CD8-positive, alpha-beta memory T cell (primary cell): ENCODE results near the gene SFXN5. TPM values are rescaled to one million over a fixed set of nuclear protein-coding genes. Genes with fewer than 3 reads are reported as not detected.
"Not testable (repeated sequence)": the region's sequence is repeated elsewhere in the genome, so short reads cannot be mapped to it uniquely, and the experiment has no call there.

Source experiments
- CTCF ChIA-PET: fragments of 350-600 bp; sonication (Branson Sonifier 250); formaldehyde crosslinking; loops from one replicate; lab custom pipeline; 2021; ENCODE audit warnings: antibody characterized with exemption; lab: Charles Lee
- POLR2A ChIA-PET: fragments of 350-600 bp; sonication (Branson Sonifier 250); formaldehyde crosslinking; loops from one replicate; lab custom pipeline; 2021; ENCODE audit warnings: antibody characterized with exemption; lab: Charles Lee
- DNase-seq, 5 donors: peaks; one replicate each; pipeline versions ENCODE4 v3.0.0 to v3.0.0-alpha.2; 2020 to 2022; ENCODE audit warnings: mixed read lengths in 1 of 5
- H3K27ac ChIP-seq: one replicate; pipeline ENCODE4 v1.7.0; 2013; ENCODE audit warnings: low read depth, mild to moderate bottlenecking, low read length, moderate library complexity
- H3K27me3 ChIP-seq: 2 replicates; pipeline ENCODE4 v1.7.0; 2013; ENCODE audit warnings: low read length, mild to moderate bottlenecking; ENCODE audit not compliant: insufficient read depth, poor library complexity, severe bottlenecking
- H3K36me3 ChIP-seq: 2 replicates; pipeline ENCODE4 v1.7.0; 2013; ENCODE audit warnings: mild to moderate bottlenecking, low read length, moderate library complexity; ENCODE audit not compliant: insufficient read depth
- H3K4me1 ChIP-seq: 2 replicates; pipeline ENCODE4 v1.7.0; 2013; ENCODE audit warnings: mild to moderate bottlenecking, low read length, moderate library complexity; ENCODE audit not compliant: insufficient read depth
- H3K4me3 ChIP-seq: 2 replicates; pipeline ENCODE4 v1.7.0; 2013; ENCODE audit warnings: mild to moderate bottlenecking, low read length
- H3K9me3 ChIP-seq: 2 replicates; pipeline ENCODE4 v1.7.0; 2013; ENCODE audit warnings: mild to moderate bottlenecking, low read length
- H3K27ac Mint-ChIP-seq, 8 donors: one replicate each; pipeline ENCODE4 v1.8.0; 2020 to 2021; ENCODE audit warnings: mixed read lengths in 8 of 8, mild to moderate bottlenecking in 6 of 8, inconsistent platforms in 3 of 8, moderate library complexity in 3 of 8
- H3K27me3 Mint-ChIP-seq, 2 donors: one replicate each; pipeline ENCODE4 v1.8.0; 2020 to 2021; ENCODE audit warnings: mixed read lengths in 2 of 2, mild to moderate bottlenecking in 1 of 2, moderate library complexity in 1 of 2
- H3K36me3 Mint-ChIP-seq, 3 donors: one replicate each; pipeline ENCODE4 v1.8.0; 2020 to 2021; ENCODE audit warnings: mixed read lengths in 3 of 3, inconsistent platforms in 1 of 3, mild to moderate bottlenecking in 1 of 3
- H3K4me1 Mint-ChIP-seq, 3 donors: one replicate each; pipeline ENCODE4 v1.8.0; 2020 to 2021; ENCODE audit warnings: mixed read lengths in 3 of 3, inconsistent platforms in 1 of 3, mild to moderate bottlenecking in 1 of 3
- H3K4me3 Mint-ChIP-seq, 7 donors: one replicate each; pipeline ENCODE4 v1.8.0; 2020 to 2021; ENCODE audit warnings: mixed read lengths in 7 of 7, mild to moderate bottlenecking in 6 of 7, moderate library complexity in 4 of 7, inconsistent platforms in 2 of 7
- H3K9me3 Mint-ChIP-seq, 5 donors: one replicate each; pipeline ENCODE4 v1.8.0; 2020 to 2022; ENCODE audit warnings: mixed read lengths in 5 of 5, mild to moderate bottlenecking in 3 of 5, moderate library complexity in 2 of 5, inconsistent platforms in 1 of 5
- polyA plus RNA-seq: library from polyadenylated mRNA; unstranded; fragments of 300-500 nt; fragmentation: Illumina TruSeq; gene quantifications from one replicate; pipeline ENCODE4 v1.2.3, GENCODE V29; 2021
- total RNA-seq, 2 experiments: library from RNA; stranded (reverse); gene quantifications; one replicate each; pipeline ENCODE4 v1.2.3, GENCODE V29; 2021

SFXN5 gene
- total and polyA plus RNA-seq, 3 experiments from 2014 or later = 1.8 to 19.1 (median 16.8) TPM

DNA sequence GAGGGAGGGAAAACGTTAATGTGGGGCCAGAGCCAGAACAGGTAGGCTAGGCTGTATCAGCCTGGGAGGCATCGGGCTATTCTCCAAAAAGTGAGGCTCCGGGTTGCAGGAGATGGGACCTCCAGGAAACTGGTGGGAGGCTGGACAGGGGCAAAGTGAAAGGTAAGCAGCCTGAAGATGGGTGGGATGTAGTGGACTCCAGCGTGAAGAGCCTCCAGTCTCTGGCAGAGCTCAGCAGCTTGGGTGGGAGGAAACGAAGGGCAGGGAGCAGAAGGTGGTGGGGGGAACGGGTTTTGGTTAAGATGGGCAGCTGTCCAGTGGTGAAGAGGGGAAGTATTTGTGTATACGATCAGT, 157.3 kb downstream of the SFXN5 start:
- H3K4me3 ChIP-seq = no peak overlapping the region
- H3K36me3 ChIP-seq = no peaks in the 10 kb centered on the region
- CTCF ChIA-PET = no interaction called here
- H3K9me3 Mint-ChIP-seq = peaks cover 0 to 2% (median 0%) of the 10 kb centered on the region in 5 donors
- peaks cover 0 to 4% (median 0%) of the 10 kb centered on the region in 3 donors for H3K36me3 Mint-ChIP-seq
- POLR2A ChIA-PET = no interaction called here
- peaks cover 72% of the 10 kb centered on the region for H3K27me3 ChIP-seq
- H3K9me3 ChIP-seq = no peaks in the 10 kb centered on the region
- peaks cover 32% of the 10 kb centered on the region for H3K4me1 ChIP-seq
- no peak for DNase-seq
- H3K4me1 Mint-ChIP-seq = peaks cover 22 to 37% (median 27%) of the 10 kb centered on the region in 3 donors
- no peak overlapping the region for H3K27ac ChIP-seq
- H3K4me3 Mint-ChIP-seq = peak overlapping the region in 1 of 7 donors; percentile 88
- H3K27ac Mint-ChIP-seq = no peak overlapping the region
- peaks cover 54 to 75% of the 10 kb centered on the region in 2 donors for H3K27me3 Mint-ChIP-seq

DNA sequence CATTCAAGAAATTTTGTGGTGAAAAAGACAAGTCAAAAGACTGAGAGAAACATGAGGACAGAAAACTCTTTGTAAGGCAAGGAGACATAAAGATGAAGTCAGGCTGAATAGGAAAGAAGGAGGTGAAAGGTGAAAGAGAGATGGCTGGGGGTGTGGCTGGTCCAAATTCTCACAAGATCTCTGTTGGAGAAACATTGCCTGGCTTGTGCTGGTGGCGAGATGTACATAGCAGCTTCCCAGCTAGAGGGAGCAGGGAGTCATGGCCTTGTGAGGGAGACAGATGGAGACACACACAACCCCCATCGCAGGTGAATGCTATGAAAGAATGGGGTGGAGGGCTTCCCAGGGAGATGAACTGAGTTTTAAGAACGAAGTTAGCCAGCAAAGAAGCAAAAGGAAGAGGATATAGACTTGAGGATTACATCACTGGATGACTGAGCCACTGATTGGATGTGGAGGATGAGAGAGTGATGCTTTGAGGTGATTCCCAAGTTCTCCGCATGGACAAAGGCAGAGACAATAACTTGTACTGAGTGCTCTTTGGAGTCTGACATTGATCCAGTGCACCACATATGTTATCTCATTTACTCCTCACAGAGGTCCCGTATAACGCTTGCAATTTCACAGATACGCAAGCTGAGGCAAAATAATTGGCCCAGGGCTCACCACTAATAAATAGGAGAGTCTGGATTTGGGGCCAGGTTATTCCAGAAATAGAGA, 157.9 kb downstream of the SFXN5 start:
- DNase-seq = no peak
- Mint-ChIP-seq H3K27me3 (peaks cover 49 to 73% of the 10 kb centered on the region in 2 donors), H3K36me3 (peaks cover 0 to 6% (median 0%) of the 10 kb centered on the region in 3 donors), H3K4me1 (peaks cover 17 to 32% (median 27%) of the 10 kb centered on the region in 3 donors), H3K4me3 (peak overlapping the region in 1 of 7 donors; percentile 16), H3K9me3 (peaks cover 0 to 2% (median 0%) of the 10 kb centered on the region in 5 donors), H3K27ac (no peak overlapping the region)
- Histone ChIP-seq H3K36me3 (no peaks in the 10 kb centered on the region), H3K27me3 (peaks cover 70% of the 10 kb centered on the region), H3K9me3 (no peaks in the 10 kb centered on the region), H3K4me1 (peaks cover 28% of the 10 kb centered on the region), H3K27ac (no peak overlapping the region), H3K4me3 (no peak overlapping the region)
- CTCF ChIA-PET = no interaction called here
- POLR2A ChIA-PET = no interaction called here

DNA sequence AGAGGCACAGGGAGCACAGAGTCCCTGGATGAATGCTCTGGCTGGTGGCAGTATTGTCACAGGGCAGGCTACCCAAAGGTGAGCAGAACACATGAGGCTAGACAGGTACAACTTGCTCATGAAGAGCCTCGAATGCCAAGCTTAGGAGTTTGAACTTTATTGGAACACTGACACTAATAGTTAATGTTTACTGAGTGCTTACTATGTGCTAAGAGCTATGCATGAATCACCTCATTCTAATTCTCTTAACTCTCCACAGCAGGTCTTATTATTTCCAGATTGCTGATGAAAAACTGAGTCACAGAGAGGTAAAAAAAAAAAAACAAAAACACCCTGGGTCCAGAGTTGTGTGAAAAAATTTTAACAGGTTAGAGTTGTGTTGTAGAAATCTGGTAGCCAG, 160.3 kb downstream of the SFXN5 start:
- H3K4me3 Mint-ChIP-seq = no peak overlapping the region
- H3K27me3 Mint-ChIP-seq = peaks cover 53 to 81% of the 10 kb centered on the region in 2 donors
- ChIA-PET POLR2A (no interaction called here), CTCF (no interaction called here)
- no peak overlapping the region for H3K27ac Mint-ChIP-seq
- Histone ChIP-seq H3K4me1 (peaks cover 13% of the 10 kb centered on the region), H3K27me3 (peaks cover 59% of the 10 kb centered on the region), H3K4me3 (no peak overlapping the region), H3K36me3 (no peaks in the 10 kb centered on the region), H3K9me3 (no peaks in the 10 kb centered on the region), H3K27ac (no peak overlapping the region)
- peaks cover 0 to 2% (median 0%) of the 10 kb centered on the region in 5 donors for H3K9me3 Mint-ChIP-seq
- H3K4me1 Mint-ChIP-seq = peaks cover 8 to 18% (median 18%) of the 10 kb centered on the region in 3 donors
- no peak for DNase-seq
- H3K36me3 Mint-ChIP-seq = peaks cover 0 to 6% (median 0%) of the 10 kb centered on the region in 3 donors

DNA sequence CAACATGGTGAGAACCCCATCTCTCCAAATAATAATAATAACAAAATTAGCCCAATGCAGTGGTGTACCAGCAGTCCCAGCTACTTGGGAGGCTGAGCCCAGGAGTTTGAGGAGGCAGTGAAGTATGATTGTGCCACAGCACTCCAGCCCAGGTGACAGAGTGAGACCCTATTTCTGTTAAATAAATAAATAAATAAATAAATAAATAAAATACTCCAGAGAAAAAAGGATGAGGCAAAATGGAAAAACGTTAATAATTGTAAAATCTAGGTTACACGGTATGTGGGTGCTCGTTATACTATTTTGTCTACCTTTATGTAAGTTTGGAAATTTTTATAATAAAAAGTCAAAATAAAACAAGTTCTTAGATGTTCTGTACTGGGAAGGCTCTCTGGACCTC, 162.8 kb downstream of the SFXN5 start:
- no peaks in the 10 kb centered on the region for H3K9me3 ChIP-seq
- no peaks in the 10 kb centered on the region for H3K9me3 Mint-ChIP-seq
- H3K27me3 Mint-ChIP-seq = peaks cover 38 to 75% of the 10 kb centered on the region in 2 donors
- H3K27ac ChIP-seq = no peak overlapping the region
- H3K4me3 Mint-ChIP-seq = no peak overlapping the region
- no peak overlapping the region for H3K27ac Mint-ChIP-seq
- no peaks in the 10 kb centered on the region for H3K4me1 ChIP-seq
- H3K4me1 Mint-ChIP-seq = peaks cover 0 to 4% (median 0%) of the 10 kb centered on the region in 3 donors
- ChIA-PET POLR2A (no interaction called here), CTCF (no interaction called here)
- H3K36me3 ChIP-seq = no peaks in the 10 kb centered on the region
- H3K27me3 ChIP-seq = peaks cover 37% of the 10 kb centered on the region
- DNase-seq = no peak
- H3K4me3 ChIP-seq = no peak overlapping the region
- H3K36me3 Mint-ChIP-seq = peaks cover 0 to 6% (median 0%) of the 10 kb centered on the region in 3 donors

DNA sequence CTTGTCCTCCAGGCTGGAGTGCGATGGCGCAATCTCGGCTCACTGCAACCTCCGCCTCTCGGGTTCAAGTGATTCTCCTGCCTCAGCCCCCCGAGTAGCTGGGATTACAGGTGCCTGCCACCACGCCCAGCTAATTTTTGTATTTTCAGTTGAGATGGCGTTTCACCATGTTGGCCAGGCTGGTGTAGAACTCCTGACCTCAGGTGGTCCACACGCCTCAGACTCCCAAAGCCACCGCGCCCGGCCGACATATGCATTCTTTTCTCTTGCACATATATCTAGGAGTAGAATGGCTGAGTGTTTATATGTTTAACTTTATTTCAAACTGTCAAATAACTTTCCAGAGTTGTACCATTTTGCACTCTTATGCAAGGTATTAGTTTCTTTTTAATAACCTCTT, 164.1 kb downstream of the SFXN5 start:
- H3K9me3 ChIP-seq, H3K4me3 Mint-ChIP-seq, H3K9me3 Mint-ChIP-seq, H3K4me1 Mint-ChIP-seq, H3K36me3 Mint-ChIP-seq, H3K36me3 ChIP-seq, DNase-seq, H3K27ac Mint-ChIP-seq, H3K27ac ChIP-seq, H3K4me1 ChIP-seq, H3K4me3 ChIP-seq: not testable (repeated sequence)
- POLR2A ChIA-PET = interaction anchor here (0.5 kb wide), 1 partner anchor 12 kb away, joined by 3 read pairs; no protein-coding TSS in a partner anchor
- CTCF ChIA-PET = interaction anchor here (0.8 to 1.6 kb wide), 2 partner anchors 12 to 67 kb away, joined by 3 to 4 read pairs; no protein-coding TSS in a partner anchor
- H3K27me3 Mint-ChIP-seq = peaks cover 43 to 77% of the 10 kb centered on the region in 2 donors
- H3K27me3 ChIP-seq = peaks cover 28% of the 10 kb centered on the region

DNA sequence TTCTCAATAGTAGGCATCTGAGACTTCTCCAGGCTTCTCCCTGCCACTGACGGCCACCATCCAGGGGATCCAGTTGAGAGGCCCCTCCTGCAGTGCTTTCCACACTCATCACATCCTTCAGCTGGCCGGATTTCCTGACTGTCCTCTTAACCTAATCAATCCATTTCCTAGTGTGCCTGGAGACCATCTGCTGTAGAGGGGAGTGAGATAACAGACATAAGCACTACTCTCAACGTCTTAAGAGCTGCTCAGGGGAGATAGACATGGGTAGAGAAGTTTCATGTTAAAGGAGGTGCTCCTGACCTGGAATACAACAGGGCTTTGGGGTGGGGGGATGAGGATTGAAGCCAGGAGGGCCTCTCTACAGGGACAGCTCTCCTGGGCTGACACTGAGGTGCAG, 170.1 kb downstream of the SFXN5 start:
- ChIA-PET POLR2A (no interaction called here), CTCF (interaction anchor here (1.2 to 1.7 kb wide), 3 partner anchors 9 to 276 kb away, joined by 3 to 4 read pairs (median 4); no protein-coding TSS in a partner anchor)
- H3K9me3 ChIP-seq = no peaks in the 10 kb centered on the region
- H3K36me3 ChIP-seq = no peaks in the 10 kb centered on the region
- DNase-seq = no peak
- H3K4me1 Mint-ChIP-seq = no peaks in the 10 kb centered on the region
- no peaks in the 10 kb centered on the region for H3K36me3 Mint-ChIP-seq
- H3K4me3 Mint-ChIP-seq = no peak overlapping the region
- H3K9me3 Mint-ChIP-seq = no peaks in the 10 kb centered on the region
- no peak overlapping the region for H3K4me3 ChIP-seq
- no peak overlapping the region for H3K27ac ChIP-seq
- H3K4me1 ChIP-seq = no peaks in the 10 kb centered on the region
- peaks cover 42 to 80% of the 10 kb centered on the region in 2 donors for H3K27me3 Mint-ChIP-seq
- no peak overlapping the region for H3K27ac Mint-ChIP-seq
- H3K27me3 ChIP-seq = no peaks in the 10 kb centered on the region

DNA sequence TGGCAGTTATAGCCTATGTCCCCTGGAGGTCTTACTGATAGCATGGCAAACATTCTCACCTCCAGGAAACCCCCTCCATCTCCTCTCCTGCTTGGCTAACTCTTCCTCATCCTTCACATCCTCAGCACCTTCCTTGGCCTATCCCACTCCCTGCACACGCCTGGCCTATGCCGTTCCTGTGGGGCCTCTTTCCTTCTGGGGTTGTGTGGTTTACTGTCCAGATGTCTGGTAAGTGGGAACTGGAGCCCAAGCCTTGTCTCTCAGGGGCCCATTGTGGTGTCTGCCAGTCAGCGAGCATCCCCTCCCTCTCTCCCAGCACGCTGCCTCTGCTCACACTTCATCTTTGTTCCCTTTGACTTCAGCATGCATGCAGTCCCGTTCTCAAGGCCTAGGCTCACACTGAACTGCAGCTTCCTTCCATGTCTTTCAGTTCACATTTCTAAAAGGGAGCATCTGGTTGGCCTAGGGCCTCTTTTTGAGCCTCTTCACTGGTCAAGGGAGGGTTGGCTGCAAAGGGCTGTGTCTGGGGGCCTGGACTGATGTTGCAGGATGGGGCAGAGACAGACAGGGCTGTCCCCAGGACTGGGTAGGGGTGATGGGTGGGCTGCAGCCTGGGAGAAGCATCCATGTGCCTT, 171.2 kb downstream of the SFXN5 start:
- Mint-ChIP-seq H3K36me3 (no peaks in the 10 kb centered on the region), H3K27me3 (peaks cover 44 to 80% of the 10 kb centered on the region in 2 donors), H3K4me3 (no peak overlapping the region), H3K9me3 (no peaks in the 10 kb centered on the region), H3K27ac (no peak overlapping the region), H3K4me1 (peaks cover 0 to 5% (median 3%) of the 10 kb centered on the region in 3 donors)
- CTCF ChIA-PET = interaction anchor here (1.2 kb wide), 1 partner anchor 277 kb away, joined by 3 read pairs; no protein-coding TSS in a partner anchor
- Histone ChIP-seq H3K27me3 (peaks cover 2% of the 10 kb centered on the region), H3K4me3 (no peak overlapping the region), H3K36me3 (no peaks in the 10 kb centered on the region), H3K4me1 (no peaks in the 10 kb centered on the region), H3K9me3 (no peaks in the 10 kb centered on the region), H3K27ac (no peak overlapping the region)
- POLR2A ChIA-PET = no interaction called here
- DNase-seq = no peak

DNA sequence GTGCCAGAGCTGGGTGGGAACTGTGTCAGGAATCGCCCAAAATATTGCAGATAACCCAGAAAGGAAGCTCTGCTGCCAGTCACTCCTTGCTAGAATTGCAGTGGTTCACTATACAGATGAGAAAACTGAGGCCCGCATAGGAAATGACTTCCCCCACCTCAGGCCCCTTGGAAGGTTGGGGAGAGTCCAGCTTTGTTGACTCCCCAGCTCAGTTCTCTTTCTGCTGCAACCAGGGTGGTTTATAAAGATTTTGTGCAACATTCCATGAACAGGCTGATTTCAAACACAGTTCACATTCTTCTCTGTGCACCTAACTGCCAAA, 173.0 kb downstream of the SFXN5 start:
- H3K27me3 Mint-ChIP-seq = peaks cover 45 to 87% of the 10 kb centered on the region in 2 donors
- no peak overlapping the region for H3K27ac ChIP-seq
- peaks cover 0 to 7% (median 4%) of the 10 kb centered on the region in 3 donors for H3K4me1 Mint-ChIP-seq
- no peaks in the 10 kb centered on the region for H3K36me3 ChIP-seq
- H3K9me3 ChIP-seq = no peaks in the 10 kb centered on the region
- H3K36me3 Mint-ChIP-seq = no peaks in the 10 kb centered on the region
- CTCF ChIA-PET = interaction anchor here (1.5 to 3.4 kb wide), 2 partner anchors 11 to 36 kb away, joined by 4 to 13 read pairs; partner anchors contain the start of gene SPR
- no peak for DNase-seq
- no peak overlapping the region for H3K4me3 ChIP-seq
- H3K4me3 Mint-ChIP-seq = no peak overlapping the region
- no peaks in the 10 kb centered on the region for H3K4me1 ChIP-seq
- H3K9me3 Mint-ChIP-seq = no peaks in the 10 kb centered on the region
- peaks cover 4% of the 10 kb centered on the region for H3K27me3 ChIP-seq
- H3K27ac Mint-ChIP-seq = no peak overlapping the region
- POLR2A ChIA-PET = no interaction called here
